NCI-H446 treated with DMSO at 0.1 percent for 48 hours (cell line): ENCODE results near the gene MAPKAPK2.

ENCODE experiments used
- DNase-seq: peaks from one replicate; lab custom pipeline; 2025; lab: John Stamatoyannopoulos, UW

MAPKAPK2 gene

DNA sequence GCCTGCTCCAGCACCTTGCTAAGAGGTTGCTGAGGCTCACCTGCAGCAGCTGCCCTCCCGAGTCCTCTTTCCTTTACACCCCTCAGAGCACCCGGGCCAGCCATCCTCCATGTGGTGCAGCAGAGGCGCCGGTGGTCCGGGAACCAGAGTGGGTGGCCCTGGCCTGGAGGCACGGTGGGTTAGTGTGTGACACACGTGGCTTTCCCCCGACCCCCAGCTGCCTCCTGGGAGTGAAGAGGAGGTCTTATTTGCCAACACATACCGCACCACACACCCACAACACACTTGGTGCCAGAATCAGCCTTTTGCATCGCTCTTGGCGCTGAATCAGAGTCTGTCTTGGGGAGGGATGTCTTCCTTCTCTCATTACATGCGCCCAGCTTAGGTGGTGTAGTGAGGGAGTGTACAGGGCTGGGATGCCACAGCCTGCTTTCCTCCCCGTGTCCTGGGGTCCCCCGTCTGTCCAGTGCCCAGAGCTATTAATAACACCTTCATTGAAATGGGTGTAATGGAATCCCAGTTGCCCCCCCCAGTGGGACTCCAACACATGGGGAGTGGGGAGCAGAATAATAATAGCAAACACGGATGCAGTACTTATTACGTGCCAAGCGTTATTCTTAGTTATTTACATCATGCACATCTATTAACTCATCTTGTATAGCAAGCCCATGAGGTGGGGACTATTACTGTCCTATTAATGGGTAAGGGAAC lies 38.2 kb downstream of the MAPKAPK2 start:
- DNase-seq, result no peak

DNA sequence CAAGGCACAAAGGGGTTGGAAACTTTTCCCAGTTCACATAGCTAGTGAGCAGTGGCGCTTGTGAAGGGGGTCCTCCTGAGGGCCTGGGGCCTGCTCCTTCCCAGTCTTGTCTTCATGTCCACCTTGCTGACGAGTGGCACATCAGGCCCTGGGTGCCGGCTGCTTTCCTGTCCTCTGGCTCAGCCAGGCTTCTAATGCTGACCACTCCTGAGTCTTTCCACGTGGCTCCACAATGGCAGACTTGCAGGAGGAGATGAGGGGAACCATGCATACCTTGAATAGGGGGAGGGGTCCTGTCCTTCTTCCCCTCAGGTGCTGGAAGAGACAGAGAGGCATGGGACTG lies 38.7 kb downstream of the MAPKAPK2 start:
- DNase-seq, result no peak

DNA sequence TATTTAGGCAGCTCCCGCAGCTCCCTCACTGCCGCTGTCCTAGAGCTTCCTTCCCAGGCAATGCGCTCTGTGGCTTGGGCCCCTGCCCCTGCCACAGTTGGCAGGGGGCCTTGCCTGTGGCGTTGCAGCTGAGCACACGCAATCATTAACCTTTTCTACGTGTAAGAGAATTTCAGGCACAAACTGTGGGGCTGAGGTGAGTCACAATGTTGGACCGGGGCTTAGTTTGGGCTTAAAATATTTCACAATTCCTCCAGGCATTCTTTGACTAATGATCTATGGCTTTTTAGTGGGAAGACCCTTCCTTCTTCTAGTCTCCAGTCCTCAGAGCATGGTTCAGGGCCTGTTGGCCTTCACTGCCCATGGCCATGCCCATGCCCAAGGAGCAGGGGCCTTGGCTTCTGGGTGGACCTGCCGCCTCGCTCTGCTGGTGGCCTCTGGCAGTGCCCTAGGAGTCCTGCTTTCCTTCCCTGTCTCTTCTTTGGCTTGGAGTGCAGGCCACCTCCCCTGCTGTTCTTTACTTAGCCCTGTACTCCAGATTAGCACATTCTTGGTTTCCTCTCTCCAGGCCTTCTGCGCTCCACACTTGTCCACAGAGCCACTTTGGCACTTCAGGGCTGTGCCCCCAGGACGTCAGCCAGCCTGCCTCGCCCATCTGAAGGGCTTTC lies 39.2 kb downstream of the MAPKAPK2 start:
- DNase-seq, result no peak

DNA sequence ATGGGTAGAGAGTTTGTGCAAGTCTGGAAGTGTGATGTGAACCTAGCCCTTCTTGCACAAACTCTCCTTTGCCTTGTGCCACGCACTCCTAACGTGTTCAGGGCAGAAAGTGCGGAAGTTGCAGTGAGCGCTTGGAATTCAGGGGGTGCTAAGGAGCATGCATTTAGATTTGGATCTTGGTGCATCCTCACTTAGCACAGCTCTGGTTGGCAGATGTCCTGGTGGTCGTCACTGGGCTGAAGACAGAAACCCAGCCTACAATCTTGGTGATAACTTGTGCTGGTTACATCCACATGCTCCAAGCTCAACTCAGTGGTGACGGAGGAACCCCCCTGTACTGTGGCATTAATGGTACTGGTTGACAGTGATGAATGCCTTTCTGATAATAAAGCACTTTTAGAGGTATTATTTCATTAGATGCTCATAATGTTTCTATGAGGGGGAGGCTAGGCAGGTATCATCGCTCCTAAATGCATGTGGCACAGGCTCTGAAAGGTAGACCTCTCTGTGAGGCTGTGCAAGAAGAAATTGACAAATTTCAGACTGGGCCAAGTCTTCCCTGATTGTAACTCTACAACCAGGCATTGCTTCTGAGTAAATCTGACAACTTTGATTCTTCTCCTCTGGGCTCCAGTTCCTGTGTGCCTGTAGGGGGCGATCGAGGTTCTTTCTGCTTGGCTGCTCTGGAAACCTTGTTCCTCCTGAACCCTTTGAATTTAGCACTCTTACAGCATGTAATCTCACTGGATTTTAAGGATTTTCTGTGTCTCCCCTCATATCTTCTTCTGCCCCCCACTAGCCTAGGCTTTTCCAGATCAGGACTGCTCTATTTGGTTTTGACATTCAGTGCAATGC lies 40.6 kb downstream of the MAPKAPK2 start:
- peak; percentile 34 for DNase-seq

DNA sequence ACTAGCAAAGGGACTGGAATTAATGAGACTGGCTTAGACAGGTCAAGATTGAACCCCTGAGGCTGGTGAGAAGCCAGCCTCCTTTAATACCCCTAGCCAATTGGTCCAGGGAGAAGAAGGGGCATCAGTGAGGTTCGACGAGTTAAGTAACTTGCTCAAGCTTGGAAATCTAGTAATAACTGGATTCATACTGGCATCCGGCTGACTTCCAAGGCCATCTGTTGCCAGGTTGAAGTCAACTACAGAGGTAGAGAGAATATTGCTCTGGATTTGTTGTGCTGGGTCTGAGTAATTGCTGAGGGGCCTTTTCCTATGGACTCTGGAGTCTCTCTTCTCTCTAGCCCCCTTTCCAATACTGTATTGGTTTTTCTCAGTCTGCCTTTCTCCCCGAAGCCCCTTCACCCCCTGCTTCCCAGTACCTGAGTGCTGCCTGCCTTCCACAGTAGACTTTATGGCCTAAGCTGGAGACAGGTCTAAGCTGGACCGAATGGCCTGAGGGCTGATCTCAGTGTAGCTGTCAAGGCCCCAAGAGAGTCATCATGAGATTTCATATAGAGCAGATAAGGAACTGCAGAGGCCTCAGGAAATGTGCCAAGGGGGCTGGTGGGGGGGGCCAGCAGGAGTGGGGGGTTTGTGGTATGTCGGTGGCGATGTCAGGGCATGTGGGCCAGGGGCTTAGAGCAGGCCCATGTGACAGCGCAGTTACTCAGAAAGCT lies 43.4 kb downstream of the MAPKAPK2 start:
- peak; percentile 33 for DNase-seq

DNA sequence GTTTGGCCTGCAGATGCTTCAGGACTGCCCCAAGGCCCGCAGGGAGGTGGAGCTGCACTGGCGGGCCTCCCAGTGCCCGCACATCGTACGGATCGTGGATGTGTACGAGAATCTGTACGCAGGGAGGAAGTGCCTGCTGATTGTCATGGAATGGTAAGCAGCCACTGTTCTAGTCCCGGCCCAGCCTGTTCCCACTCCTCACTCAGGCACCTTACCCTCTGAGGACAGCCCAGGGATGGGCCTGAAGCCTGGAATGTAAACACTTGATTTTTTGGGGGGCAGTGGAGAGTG lies 43.9 kb downstream of the MAPKAPK2 start:
- no peak for DNase-seq

DNA sequence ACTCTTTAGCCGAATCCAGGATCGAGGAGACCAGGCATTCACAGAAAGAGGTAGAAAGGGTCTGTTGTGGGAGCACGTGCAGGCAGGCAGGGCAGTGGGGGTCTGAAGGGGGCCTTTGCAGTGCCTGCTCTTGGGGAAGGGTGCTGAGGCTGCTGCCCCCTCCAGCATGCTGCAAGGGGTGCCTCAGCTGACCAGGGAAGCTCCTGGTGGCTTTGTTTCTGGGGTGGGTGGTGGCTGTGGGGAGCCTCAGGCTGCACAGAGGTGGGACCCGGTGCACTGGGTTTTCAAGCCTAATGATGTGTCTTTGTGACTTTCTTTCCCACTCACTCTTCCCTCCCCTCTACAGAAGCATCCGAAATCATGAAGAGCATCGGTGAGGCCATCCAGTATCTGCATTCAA lies 44.3 kb downstream of the MAPKAPK2 start:
- no peak for DNase-seq

DNA sequence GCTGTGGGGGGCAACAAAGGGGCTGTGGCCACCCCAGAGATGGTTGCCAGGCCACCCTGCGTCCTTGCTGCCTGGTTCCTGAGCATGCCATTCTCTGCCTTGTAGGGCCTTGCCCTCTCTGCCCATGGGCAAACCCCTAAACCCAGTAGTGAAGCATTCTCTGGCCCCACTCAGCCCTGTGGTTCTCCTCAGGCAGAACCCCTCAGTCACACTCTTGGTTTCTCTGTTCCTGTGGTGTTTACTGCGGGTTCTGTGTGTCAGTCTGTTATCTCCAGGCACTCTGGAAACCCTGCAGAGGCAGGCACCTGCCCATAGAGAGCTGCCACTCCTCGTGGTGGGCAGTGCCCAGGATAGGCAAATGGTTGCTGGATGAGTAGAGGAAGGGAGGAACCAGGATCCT lies 44.8 kb downstream of the MAPKAPK2 start:
- no peak for DNase-seq

DNA sequence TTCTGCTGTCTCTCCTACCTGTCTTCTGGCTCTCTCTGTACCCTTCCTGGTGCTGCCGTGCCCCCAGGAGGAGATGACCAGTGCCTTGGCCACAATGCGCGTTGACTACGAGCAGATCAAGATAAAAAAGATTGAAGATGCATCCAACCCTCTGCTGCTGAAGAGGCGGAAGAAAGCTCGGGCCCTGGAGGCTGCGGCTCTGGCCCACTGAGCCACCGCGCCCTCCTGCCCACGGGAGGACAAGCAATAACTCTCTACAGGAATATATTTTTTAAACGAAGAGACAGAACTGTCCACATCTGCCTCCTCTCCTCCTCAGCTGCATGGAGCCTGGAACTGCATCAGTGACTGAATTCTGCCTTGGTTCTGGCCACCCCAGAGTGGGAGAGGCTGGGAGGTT lies 47.8 kb downstream of the MAPKAPK2 start:
- no peak for DNase-seq

DNA sequence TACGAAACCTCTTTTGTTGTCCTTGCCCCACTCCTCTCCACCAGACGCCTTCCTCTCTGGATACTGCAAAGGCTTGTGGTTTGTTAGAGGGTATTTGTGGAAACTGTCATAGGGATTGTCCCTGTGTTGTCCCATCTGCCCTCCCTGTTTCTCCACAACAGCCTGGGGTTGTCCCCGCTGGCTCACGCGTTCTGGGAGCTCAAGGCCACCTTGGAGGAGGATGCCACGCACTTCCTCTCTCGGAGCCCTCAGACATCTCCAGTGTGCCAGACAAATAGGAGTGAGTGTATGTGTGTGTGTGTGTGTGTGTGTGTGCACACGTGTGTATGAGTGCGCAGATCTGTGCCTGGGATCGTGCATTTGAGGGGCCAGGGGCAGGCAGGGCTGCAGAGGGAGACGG lies 48.3 kb downstream of the MAPKAPK2 start:
- DNase-seq, result no peak

DNA sequence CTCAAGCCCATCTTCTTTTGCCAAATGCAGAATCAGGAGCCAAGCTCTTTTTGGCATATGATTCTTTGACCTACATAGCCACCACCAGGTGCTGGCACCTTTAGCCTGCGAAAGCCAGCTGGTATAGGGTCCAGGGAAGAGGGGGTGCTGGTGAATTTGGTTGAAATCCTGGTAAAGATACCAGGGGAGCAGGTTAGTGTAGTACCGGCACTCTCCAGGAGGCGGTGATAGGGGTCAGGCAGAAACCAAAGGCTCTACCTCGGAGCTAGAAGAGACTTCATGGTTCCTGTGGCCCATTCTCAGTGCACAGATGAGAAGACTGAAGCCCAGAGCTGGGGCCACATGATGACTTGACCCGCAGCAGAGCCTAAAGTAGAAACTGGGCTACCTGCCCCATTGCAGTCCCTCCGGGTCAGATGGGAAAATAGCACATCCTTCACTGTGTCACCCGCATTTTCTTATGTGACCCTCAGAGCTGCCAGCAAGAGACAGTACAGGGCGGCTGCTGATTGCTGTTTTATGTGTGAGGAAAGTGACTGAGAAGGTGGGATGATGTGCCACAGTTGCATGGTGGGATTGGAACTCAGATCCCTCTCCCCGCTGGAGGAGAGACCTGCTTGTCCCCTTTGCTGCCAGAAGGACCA lies 49.9 kb downstream of the MAPKAPK2 start:
- no peak for DNase-seq

DNA sequence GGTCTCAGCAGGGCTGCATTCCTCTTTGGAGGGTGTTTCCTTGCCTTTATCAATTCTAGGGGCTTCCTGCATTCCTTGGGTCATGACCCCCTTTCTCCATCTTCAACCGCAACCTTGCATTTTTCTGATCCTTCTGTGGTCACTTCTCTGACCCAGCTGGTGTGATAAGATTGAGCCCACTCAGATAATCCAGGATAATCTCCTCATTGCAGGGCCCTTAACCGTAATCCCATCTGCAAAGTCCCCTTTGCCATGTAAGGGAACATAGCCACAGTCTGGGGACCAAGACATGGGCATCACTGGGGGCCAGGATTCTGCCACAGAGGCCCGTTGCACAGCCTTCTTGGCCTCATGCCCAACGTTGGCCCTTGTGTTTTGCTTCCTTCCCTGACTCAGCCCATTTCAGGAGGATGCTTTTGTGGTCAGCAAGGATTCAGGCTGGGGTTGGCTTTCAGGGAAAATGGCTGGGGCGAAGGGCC lies 50.9 kb downstream of the MAPKAPK2 start:
- no peak for DNase-seq

DNA sequence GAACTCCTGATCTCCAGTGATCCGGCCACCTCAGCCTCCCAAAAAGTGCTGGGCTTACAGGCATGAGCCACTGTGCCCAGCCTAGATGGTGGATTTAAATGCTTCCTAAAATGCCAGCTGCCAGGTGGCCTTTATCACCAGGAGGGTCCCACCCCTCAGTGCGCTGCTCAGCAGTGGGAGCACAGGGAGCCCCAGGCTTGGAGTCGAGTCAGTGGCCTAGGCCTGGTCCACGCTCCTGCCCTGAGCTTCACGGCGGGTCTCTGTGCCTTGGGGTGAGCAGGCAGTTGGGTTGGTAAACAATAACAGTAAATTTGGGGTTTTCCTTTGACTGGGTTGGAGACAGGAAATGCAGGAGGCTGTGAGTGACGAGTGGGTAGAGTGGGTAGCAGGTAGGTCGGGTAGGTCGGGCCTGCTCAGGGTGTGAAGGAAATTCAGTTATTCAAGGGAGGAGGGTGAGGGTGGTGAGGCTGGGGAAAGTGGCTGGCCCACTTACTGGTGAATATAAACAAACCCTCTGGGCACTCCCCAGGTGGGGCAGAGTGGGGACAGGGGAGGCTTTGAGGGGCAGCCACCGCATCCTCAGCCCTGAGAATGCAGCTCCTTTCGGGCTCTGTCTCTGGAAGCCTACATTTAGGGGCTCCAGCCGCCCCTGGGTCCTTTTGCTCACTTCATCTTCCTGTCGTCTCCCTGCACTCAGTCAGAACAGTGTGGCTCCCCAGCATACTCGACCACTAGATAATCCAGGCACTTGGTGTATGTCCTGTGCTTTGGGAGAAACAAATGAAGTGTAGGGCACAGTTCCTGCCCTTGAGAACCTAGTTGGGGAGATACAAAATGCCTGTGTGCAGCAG lies 52.4 kb downstream of the MAPKAPK2 start:
- no peak for DNase-seq

DNA sequence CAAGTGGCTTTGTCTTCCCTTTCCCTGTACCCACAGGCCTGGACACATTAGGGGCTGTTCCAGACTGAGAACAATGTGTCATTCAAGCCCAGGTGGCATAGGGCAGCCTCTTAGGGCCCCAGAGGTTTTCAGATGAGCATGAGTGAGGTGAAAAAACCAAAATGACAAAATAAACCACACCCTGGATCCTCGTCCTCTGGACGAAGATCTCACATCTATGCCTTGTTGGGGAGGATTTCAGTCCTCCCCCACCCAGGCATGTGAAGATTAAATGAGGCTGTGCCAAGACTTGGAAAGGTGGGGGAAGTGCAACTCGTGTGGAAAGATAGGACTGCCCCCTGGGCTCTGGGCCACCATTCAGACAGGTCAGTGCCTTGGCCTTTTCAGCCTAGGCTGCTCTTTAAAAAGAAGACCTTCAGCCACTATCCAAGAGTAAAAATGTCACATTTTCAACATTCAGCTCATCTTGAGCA lies 53.1 kb downstream of the MAPKAPK2 start:
- DNase-seq, result no peak

DNA sequence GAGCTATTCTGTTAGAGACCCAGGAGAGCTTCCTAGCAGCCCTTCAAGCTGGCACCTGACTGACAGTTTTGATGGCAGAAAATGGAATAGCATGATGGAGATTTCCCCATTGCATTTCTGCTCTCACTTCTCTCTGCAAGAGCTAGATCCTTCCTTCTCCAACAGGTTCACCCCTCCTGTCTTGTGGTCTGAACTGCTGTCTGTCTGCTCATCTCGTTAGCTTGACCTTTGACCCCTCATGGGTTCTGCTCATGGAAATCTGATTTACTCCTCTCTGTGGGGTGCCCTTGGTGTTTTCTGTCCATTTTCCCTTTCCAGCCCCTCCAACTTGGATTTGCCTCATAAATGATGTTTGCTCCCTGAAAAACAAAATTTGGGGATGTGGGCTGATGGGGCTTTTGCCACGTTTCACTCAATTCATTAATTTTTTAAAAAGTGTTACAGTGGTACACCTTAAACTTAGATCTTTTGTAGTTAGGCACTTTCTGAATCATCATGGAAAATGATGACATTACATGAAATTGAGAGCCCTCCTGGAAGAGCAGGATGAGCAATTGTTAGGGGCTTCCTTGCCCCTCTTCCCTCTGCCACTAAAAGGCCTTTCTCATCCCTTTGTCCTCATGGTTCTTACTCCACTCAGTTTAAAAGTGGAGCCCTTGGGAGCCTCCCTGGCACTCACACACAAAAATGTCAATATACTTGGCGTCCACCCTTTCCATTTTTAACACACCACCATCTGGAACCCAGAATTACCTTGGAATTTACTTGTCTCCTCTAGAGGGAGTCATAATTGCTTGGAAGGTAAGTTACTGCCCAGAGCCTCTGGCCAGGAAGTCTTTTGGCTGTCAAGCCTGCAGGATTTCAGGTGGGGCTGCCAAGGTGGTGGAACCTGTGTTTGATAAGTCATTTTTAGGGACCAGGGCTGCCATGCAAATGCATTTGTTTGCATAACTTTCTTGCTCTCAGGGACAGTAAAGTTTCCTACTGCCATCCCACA lies 54.0 kb downstream of the MAPKAPK2 start:
- peak; percentile 54 for DNase-seq

DNA sequence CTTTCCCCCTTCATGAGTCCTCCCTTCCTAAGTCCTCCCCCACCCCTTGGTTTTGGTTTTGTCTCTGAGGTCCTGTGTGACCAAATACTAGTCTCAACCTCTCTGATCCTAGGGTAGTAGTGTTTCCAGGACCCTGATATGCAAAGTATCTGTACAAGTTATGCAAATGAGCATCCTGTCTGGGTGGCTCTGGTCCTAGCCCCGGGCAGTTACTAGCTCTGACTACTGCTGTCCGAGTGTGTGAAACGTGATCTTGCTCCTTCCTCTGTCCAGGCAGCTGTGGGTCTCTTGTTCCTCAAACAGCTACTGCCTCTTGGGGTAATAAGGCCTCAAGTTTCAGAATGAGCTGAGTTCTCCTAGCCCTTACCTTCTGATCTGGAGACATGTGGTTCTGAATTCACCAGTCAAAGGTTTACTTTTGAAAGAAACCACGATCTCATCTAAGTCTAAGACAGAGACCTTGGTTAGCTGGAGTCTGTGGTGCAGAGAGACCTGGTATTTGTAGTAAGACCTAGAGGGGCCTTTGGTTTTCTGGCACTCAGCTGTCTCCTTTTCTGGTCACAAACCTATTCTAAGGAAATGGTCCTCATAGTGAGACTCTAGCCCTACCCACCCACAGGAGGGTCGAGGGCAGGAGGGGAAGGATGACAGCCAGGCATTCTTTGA lies 54.8 kb downstream of the MAPKAPK2 start:
- no peak for DNase-seq

DNA sequence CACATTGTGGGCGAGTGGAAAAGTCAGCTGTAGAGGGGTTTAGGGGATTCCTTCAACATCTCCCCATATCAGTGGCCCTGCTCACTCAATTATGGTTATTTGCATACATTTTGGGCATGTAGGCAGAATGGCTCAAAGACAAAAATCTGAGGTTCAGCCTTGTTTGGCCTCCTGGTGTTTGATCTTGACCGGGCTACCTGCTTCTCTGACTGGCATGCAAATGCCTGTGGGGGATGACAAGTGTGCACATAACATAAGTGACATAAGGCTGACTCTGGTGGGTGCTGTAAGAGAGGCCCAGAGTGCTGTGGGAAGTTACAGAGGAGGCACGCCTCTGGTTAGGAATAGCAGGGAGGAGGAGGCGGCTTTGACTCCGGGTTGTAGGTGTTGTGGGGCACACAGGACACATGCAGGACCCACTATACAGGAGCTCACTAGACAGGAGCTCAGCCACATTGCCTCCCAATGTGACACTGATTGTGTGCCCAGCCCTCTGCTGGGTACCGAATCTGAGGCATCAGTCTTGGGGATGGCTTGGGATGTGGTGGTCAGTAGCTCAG lies 56.5 kb downstream of the MAPKAPK2 start:
- no peak for DNase-seq

DNA sequence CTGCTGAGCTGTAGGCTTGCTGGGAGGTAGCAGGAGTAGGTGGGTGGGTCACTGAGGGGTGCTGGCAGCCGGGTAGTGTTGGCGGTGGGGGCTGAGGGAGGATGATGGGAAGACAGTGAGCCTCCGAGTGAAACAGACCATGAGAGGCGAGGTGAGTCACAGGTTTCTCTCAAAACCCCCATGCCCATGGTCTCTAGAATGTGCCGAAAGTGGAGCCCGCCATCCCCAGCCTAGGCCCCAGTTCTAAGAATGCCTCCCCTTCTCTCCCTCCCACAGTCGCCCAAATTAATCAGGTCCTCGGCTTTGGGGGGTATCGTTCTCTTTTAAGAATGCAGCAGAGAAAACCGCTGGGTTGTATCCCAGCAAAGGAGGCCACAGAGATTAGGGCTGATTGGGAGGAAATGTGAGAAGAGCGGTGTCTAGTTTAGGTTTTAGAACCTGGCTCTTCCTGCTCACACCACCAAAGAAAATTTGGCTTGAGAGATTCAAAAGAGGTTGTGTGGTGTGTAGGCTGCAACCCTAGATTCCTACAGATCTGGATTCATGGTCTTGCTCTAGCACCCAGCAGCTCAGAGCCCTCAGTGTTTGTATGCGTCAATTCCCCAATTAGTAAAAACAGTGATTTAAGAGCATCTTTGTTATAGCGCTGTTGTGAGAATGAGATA lies 58.1 kb downstream of the MAPKAPK2 start:
- no peak for DNase-seq
